Kidney tubule cell (primary cell): Measurements from ENCODE around the gene KIF5C.
A peak's percentile ranks its signal among the peaks of the same experiment; 100 is the strongest.
"Not testable (repeated sequence)": the region's sequence is repeated elsewhere in the genome, so short reads cannot be mapped to it uniquely, and the experiment has no call there.

Experiments
- DNase-seq: peaks from one replicate; pipeline ENCODE4 v3.0.0-alpha.2; 2018; ENCODE audit warnings: low spot score

The KIF5C gene

GRCh38 chr2:148965623-148966437, 90.8 kb downstream of the KIF5C start:
- DNase-seq = no peak

- no peak for DNase-seq
Measured at GRCh38 chr2:148966438-148966758, 91.4 kb downstream of the KIF5C start.

- no peak for DNase-seq
Measured at GRCh38 chr2:148967056-148967455, 92.0 kb downstream of the KIF5C start.

- DNase-seq = no peak
Measured at GRCh38 chr2:148967578-148967977, 92.6 kb downstream of the KIF5C start.

GRCh38 chr2:148968301-148968700, 93.3 kb downstream of the KIF5C start:
- no peak for DNase-seq

- DNase-seq = no peak
Measured at GRCh38 chr2:148968776-148969319, 93.8 kb downstream of the KIF5C start.

GRCh38 chr2:148969659-148970061, 94.6 kb downstream of the KIF5C start:
- DNase-seq = no peak

GRCh38 chr2:148970385-148970784, 95.4 kb downstream of the KIF5C start:
- DNase-seq = no peak

GRCh38 chr2:148971547-148971946, 96.5 kb downstream of the KIF5C start:
- DNase-seq = no peak

GRCh38 chr2:148974095-148974494, 99.1 kb downstream of the KIF5C start:
- DNase-seq = no peak

- DNase-seq = no peak
Measured at GRCh38 chr2:148978026-148978685, 103.1 kb downstream of the KIF5C start.

GRCh38 chr2:148978706-148979105, 103.7 kb downstream of the KIF5C start:
- DNase-seq = no peak

- DNase-seq = no peak
Measured at GRCh38 chr2:148979164-148979918, 104.3 kb downstream of the KIF5C start.

GRCh38 chr2:148979919-148980277, 104.9 kb downstream of the KIF5C start:
- no peak for DNase-seq

GRCh38 chr2:148980496-148980895, 105.5 kb downstream of the KIF5C start:
- not testable (repeated sequence) for DNase-seq

GRCh38 chr2:148981324-148981723, 106.3 kb downstream of the KIF5C start:
- DNase-seq = no peak

GRCh38 chr2:148981781-148982180, 106.8 kb downstream of the KIF5C start:
- no peak for DNase-seq

- peak; percentile 8 for DNase-seq
Measured at GRCh38 chr2:148982282-148982681, 107.3 kb downstream of the KIF5C start.

- no peak for DNase-seq
Measured at GRCh38 chr2:148983896-148984295, 108.9 kb downstream of the KIF5C start.

- no peak for DNase-seq
Measured at GRCh38 chr2:148984449-148984848, 109.4 kb downstream of the KIF5C start.

- DNase-seq = no peak
Measured at GRCh38 chr2:148987286-148987685, 112.3 kb downstream of the KIF5C start.

GRCh38 chr2:148988337-148988736, 113.3 kb downstream of the KIF5C start:
- DNase-seq = no peak
